Colonic mucosa (tissue), 4 donors: ENCODE results near the gene SLC35E1. TPM values are rescaled to one million over a fixed set of nuclear protein-coding genes. Genes with fewer than 3 reads are reported as not detected.

Experiments used
- DNase-seq: peaks from one replicate; pipeline ENCODE4 v3.0.0-alpha.2; 2020
- H3K27ac ChIP-seq: fragments of 200-600 bp; one replicate; pipeline ENCODE4 v1.8.0; 2021
- H3K27me3 ChIP-seq: fragments of 200-600 bp; one replicate; pipeline ENCODE4 v1.8.0; 2021
- H3K36me3 ChIP-seq: fragments of 200-600 bp; one replicate; pipeline ENCODE4 v1.8.0; 2021
- H3K4me1 ChIP-seq: fragments of 200-600 bp; one replicate; pipeline ENCODE4 v1.8.0; 2021; ENCODE audit warnings: mild to moderate bottlenecking
- H3K4me3 ChIP-seq: fragments of 200-600 bp; one replicate; pipeline ENCODE4 v1.8.0; 2021
- H3K9ac ChIP-seq, 2 donors: one replicate each; pipeline ENCODE4 v1.7.0; 2013; ENCODE audit warnings: control low read depth in 2 of 2, low read depth in 2 of 2, low read length in 2 of 2
- H3K9me3 ChIP-seq: fragments of 200-600 bp; one replicate; pipeline ENCODE4 v1.8.0; 2021
- intact Hi-C: fragments of 100-400 bp; cut with DNase I; formaldehyde crosslinking; loops from one replicate; pipeline ENCODE4 v1.14.1; 2022
- total RNA-seq, 2 donors: library from RNA; stranded (reverse); fragmentation: NEBNext Ultra II Directional in 1 of 2; extraction: Animal tissue kit (Norgen Biotek cat#: 25700) in 1 of 2; gene quantifications; one replicate each; pipeline ENCODE4 v1.2.1, GENCODE V29; 2021
- TF ChIP-seq, protein P1 (sequence below): fragments of 200-600 bp; IDR thresholded peaks from one replicate; pipeline ENCODE4 v1.8.0; 2022; ENCODE audit warnings: antibody characterized with exemption, mild to moderate bottlenecking
- donor health status: healthy.
- donor health status: DM: no; HTN: no; CAD: no.
- donor health status: DM: no; HTN: no; CAD: no.

Gene SLC35E1
- total RNA-seq, 2 donors from 2014 or later: 44.4 to 47.7 TPM

DNA sequence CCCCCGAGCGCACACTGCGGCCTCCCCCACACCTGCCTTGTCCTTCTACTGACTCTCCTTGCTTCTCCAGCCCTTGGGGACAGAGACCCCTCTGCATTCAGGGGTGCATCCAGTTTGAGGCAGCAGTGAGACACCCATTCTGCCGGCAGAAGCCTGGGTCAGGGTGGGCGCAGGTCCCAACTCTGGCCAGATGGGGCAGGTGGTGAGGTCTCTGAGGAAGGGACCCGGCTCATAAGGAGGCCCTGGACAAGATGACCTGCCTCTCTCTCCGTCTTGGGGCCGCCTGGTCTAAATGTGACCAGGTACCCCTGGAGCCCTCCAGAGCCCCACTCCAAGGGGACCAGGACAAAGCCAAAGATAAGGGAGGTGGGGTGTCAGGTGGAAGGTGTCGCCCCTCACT is 36.1 kb downstream of the SLC35E1 start:
- DNase-seq: no peak
- no peak overlapping the region for H3K27ac ChIP-seq
- H3K36me3 ChIP-seq: peaks cover 21% of the 10 kb centered on the region

DNA sequence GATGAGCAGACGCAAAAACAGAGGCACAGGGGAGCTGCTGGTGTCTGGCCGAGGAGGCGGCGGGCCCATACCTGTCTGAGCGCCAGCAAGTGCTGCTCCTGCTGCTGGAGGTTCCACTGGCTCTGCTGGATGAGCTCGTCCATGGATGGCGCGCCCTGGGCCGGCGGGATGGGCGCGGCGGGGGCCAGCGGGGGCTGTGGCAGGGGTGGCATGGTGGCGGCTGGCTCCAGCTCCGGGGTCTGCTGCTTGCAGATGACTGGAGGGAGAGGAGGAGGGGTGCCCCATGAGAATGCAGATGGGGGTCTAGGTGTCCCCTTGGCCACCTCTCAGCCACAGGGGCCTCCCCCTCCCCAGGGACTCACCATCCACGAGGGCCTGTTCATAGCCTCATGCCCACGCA is 36.8 kb downstream of the SLC35E1 start:
- Histone ChIP-seq H3K36me3 (peaks cover 27% of the 10 kb centered on the region), H3K9me3 (no peaks in the 10 kb centered on the region), H3K9ac (no peak overlapping the region), H3K27me3 (no peaks in the 10 kb centered on the region), H3K4me1 (peaks cover 9% of the 10 kb centered on the region), H3K27ac (no peak overlapping the region), H3K4me3 (no peak overlapping the region)
- intact Hi-C loops: no loop called here
- DNase-seq: no peak
- TF ChIP-seq, protein P1, sequence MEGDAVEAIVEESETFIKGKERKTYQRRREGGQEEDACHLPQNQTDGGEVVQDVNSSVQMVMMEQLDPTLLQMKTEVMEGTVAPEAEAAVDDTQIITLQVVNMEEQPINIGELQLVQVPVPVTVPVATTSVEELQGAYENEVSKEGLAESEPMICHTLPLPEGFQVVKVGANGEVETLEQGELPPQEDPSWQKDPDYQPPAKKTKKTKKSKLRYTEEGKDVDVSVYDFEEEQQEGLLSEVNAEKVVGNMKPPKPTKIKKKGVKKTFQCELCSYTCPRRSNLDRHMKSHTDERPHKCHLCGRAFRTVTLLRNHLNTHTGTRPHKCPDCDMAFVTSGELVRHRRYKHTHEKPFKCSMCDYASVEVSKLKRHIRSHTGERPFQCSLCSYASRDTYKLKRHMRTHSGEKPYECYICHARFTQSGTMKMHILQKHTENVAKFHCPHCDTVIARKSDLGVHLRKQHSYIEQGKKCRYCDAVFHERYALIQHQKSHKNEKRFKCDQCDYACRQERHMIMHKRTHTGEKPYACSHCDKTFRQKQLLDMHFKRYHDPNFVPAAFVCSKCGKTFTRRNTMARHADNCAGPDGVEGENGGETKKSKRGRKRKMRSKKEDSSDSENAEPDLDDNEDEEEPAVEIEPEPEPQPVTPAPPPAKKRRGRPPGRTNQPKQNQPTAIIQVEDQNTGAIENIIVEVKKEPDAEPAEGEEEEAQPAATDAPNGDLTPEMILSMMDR: no peak

More for the DNA sequence above, 36.1 kb downstream of the SLC35E1 start:
- Histone ChIP-seq H3K9me3 (no peaks in the 10 kb centered on the region), H3K27me3 (no peaks in the 10 kb centered on the region), H3K4me1 (peaks cover 15% of the 10 kb centered on the region), H3K9ac (no peak overlapping the region), H3K4me3 (no peak overlapping the region)
- TF ChIP-seq, protein P1: no peak
- intact Hi-C loops: no loop called here

DNA sequence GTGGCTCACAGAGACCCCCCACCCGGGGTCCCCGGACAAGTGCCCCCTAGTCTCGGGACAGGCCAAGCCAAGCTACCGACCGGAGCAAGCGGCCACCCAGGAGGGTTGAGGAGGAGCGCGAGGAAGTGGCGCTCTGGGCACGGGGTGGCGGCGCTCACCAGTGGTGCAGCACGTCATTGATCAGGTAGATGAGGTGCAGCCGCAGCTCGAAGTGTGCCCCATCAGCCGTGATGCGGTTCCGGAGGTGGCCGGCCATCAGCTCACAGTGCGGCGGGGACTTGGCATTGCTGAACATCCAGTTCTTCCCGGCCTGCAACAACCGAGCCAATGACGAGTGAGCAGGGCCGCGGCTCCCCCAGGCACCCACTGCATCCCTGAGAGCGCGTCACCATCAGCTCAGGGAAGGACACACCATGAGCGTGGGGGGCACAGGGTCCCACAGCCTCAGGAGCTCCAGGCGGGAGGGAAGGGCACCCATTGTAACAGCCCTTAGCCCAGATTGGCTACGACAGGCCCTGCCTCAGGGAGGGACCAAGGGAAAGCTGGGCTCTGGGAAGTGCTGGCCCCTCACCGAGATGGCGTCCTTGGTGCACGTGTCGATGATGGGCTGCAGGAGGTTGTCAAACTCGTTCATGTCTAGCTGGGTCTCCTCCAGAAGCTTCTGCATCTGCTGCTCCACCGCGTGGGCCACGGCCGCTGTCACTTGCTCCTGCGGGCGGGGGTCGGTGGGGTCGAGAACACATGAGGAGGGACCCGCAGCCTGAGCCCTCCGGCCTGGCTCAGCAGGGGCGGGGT is 39.6 kb downstream of the SLC35E1 start:
- Histone ChIP-seq H3K27me3 (no peaks in the 10 kb centered on the region), H3K4me3 (no peak overlapping the region), H3K9ac (no peak overlapping the region), H3K9me3 (no peaks in the 10 kb centered on the region), H3K36me3 (peaks cover 43% of the 10 kb centered on the region), H3K4me1 (no peaks in the 10 kb centered on the region), H3K27ac (no peak overlapping the region)
- intact Hi-C loops: no loop called here
- TF ChIP-seq, protein P1: no peak
- no peak for DNase-seq

DNA sequence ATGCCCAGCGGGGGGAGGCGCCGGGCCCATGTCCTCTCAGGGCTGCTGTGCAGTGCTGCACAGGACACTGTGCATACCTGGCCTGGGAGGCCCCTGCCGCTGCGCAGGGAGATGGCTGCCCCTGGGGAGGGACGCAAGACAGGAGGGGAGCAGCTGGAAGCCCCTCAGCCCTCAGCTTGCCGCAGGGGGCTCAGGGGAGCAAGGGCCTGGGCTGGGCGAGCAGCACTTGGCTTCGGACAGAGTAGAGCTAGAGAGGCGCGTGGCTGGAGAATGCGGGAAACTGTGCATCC is 40.9 kb downstream of the SLC35E1 start:
- DNase-seq: no peak
- intact Hi-C loops: no loop called here
- Histone ChIP-seq H3K4me1 (no peaks in the 10 kb centered on the region), H3K4me3 (no peak overlapping the region), H3K27ac (no peak overlapping the region), H3K9me3 (no peaks in the 10 kb centered on the region), H3K27me3 (no peaks in the 10 kb centered on the region), H3K36me3 (peaks cover 44% of the 10 kb centered on the region), H3K9ac (no peak overlapping the region)
- TF ChIP-seq, protein P1: no peak

DNA sequence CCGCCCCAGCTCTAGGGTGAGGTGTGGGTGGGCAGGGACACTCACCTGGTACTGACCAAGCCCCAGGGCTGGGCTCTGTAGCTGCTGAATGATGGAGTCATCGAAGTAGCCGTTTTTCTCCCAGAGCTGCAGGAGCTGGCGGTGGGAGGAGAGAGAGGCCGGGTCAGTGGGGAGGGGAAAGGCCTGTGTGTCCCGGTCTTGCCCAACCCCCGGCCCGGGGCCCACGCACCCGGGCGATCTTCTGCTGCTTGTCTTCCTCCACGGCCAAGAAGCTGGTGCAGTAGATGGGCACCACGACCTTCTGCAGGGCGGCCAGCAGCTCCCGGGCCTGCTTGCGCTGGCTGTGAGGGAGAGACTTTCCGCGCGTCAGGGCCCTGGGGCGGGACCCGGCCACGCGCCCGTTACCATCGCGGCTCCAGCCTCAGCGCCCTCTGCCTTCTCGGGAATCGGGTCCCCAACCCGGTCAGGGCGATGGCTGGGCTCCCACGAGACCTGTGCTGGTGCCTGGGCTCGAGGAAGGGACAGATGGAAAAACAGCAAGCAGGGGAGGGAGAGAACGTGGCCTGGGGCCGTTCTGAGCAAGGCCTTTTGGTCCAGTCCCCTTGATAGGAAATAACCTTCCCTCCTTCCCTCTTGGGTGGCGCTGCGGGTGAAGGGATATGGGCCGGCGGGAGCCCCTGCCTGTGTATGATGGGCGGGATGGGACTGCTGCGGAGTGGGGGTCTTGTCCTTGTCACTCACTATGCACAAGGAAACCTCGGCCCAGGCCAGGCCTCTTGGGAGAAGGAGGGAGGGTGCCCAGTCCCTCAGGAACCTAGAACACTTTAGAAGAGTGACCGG is 41.5 kb downstream of the SLC35E1 start:
- peaks cover 42% of the 10 kb centered on the region for H3K36me3 ChIP-seq
- no peaks in the 10 kb centered on the region for H3K9me3 ChIP-seq
- H3K27me3 ChIP-seq: no peaks in the 10 kb centered on the region
- no peak overlapping the region for H3K4me3 ChIP-seq
- no peak for DNase-seq
- no peak overlapping the region for H3K27ac ChIP-seq
- intact Hi-C loops: no loop called here
- no peak overlapping the region for H3K9ac ChIP-seq
- no peaks in the 10 kb centered on the region for H3K4me1 ChIP-seq
- TF ChIP-seq, protein P1: no peak
